GM15510 (cell line): Measurements from ENCODE around the gene ARMC7.

Source experiments
- POLR2A ChIP-seq: IDR thresholded peaks from 3 replicates; pipeline ENCODE4 v1.6.1; 2011; ENCODE audit warnings: borderline replicate concordance; ENCODE audit not compliant: insufficient read length; ENCODE audit errors: extremely low read depth

ARMC7 gene

GRCh38 chr17:75128694-75129505, 19.1 kb downstream of the ARMC7 start:
- TF ChIP-seq POLR2A, result no peak

GRCh38 chr17:75129576-75129975, 19.8 kb downstream of the ARMC7 start:
- no peak for TF ChIP-seq POLR2A

DNA sequence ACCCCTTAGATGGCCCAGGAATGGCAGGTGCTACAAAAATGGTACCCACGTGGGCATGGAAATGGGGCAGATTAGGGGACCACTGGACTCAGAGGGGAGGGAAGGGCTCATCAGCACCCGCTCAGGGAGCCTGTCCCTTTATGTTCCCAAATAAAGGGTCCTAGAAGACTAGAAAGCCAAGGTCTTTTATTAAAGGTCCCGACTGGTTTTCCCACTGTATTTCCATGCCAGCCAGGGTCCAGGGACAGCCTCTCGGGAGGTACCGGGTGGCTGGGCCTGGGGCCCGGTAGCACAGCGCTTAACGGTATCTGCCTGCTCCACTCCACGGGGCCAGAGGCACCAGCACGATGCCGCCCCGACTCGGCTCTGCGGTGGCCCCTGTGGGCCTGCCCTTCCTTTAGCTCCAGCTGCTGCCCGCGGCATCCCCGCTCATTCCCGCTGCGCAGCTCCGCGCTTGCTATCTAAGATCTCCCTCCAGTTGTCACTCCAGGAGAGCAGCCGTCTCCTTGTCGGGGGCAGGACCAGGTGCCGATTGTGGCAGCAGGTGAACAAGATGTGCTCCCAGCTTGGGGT, 20.4 kb downstream of the ARMC7 start:
- TF ChIP-seq POLR2A, result peak; percentile 22

DNA sequence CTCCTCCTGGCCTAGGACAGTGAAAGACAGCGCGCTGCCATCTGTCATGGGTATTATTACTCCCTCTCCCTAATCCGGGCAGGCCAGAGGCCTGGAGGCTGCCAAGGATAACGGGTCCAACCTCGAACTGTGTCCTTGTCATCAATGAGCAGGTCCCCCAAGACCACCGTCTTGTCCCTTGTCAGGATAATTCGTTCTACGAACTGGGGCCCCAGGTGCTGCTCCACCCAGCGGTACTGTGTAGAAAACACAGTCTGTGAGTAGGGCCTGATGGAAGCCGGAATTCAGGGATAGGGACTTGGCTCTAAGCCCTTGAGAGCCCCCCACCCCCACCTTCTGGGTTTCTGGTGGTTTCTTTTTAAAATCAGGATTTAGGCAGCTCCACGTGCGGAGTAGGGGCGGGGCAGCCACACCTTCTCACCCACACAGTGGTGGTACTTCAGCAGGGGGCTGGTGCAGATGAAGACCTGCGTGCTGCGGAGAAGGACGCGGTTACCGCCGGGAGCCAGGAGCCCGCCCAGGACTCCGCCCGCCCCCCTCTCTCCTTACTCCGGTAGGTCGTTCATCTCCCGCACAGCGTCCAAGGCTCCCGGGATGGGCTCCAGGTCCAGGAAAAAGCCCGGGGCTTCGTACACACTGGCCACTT, 21.0 kb downstream of the ARMC7 start:
- peak; percentile 2 for TF ChIP-seq POLR2A

GRCh38 chr17:75131278-75132017, 21.7 kb downstream of the ARMC7 start, which contains the start of gene NT5C:
TSS of gene NT5C (minus strand) at chr17:75131742. CDS start at chr17:75131707, 35 bp downstream.
- TF ChIP-seq POLR2A, result peak; percentile 96

- no peak for TF ChIP-seq POLR2A
Measured at GRCh38 chr17:75133001-75133400, 23.2 kb downstream of the ARMC7 start.

DNA sequence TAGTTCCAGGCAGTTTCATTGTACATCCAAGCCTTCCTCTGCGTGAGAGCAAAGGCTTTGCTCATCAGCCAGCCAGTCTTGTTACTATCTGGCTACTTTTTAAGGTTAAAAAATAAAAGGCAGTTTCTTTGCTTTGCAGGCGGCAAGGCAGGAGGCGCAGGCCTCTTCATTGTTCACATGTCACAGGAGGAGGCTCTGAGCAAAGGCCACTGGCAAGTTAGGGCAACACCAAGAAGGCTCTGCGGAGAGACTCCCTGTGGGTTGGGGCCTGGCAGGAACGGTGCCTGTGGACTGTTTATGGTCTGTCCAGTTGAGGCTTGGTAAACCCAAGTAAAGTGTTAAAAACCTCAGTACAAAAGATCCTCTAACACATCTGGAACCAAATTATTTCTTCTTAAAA, 25.7 kb downstream of the ARMC7 start:
- no peak for TF ChIP-seq POLR2A

- TF ChIP-seq POLR2A, result no peak
Measured at GRCh38 chr17:75135946-75136345, 26.2 kb downstream of the ARMC7 start.

DNA sequence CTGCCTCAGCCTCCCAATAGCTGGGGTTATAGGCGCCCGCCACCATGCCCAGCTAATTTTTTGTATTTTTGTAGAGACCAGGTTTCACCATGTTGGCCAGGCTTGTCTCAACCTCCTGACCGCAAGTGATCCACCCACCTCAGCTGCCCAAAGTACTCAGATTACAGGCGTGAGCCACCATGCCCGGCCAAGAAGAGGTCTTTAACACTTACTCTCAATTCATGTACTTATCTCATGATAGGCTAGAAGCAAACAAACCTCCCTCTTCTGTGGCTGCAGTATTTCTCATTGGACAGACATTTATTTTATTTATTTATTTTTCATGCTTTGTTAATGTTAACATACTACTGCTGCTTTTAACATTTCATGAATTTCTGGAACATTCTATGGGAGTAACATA, 28.8 kb downstream of the ARMC7 start:
- no peak for TF ChIP-seq POLR2A

DNA sequence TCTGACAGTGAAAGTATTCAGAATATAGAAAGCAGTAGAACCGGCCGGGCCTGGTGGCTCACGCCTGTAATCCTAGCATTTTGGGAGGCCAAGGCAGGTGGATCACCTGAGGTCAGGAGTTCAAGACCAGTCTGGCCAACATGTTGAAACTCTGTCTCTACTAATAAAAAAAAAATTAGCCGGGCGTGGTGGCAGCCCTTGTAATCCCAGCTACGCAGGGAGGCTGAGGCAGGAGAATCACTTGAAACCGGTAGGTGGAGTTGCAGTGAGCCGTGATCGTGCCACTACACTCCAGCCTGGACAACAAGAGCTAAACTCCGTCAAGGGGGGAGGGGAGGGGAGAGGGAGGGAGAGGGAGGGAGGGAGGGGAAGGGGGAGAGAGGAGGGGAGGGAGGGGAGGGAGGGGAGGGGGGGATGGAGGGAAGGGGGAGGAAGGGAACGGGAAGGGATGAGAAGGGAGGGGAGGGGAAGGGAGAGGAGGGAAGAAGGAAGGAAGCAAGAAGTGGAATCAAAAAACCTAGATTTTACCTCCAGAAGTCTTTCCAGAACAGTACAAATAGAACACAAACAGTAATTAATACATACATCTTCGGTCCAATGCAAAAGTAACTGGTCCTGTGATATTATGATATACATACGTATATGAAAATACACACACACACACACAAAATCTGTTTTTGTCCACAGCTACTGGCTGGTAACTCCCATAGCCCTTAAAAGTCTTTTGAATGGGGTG, 32.6 kb downstream of the ARMC7 start:
- no peak for TF ChIP-seq POLR2A

DNA sequence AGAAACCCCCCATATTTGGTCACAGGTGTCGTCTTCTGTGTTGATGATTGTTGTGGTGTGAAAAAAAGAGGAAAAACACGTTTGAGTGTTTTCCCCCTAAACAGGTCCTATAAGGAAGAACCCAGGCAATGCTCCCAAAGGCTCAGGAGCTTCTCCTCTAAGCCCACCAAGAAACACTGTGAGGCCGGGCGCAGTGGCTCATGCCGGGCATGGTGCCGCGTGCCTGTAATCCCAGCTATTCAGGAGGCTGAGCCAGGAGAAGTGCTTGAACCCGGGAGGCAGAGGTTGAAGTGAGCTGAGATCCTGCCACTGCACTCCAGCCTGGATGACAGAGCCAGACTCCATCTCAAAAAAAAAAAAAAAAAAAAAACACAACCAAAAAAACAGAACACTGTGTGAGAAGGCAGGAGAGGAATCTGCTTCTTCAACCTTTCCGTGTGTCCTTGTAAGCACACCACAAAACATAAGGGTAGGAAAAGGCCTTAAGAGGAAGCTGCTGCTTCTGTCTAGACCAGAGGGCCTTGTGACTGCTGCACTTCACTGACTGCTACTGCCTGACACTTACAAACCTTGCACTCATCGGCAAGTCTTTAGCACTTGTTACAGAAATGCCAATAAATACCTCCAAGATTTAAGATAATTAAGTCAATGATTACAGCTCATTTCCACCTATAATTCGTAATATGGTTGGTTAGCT, 35.2 kb downstream of the ARMC7 start:
- TF ChIP-seq POLR2A, result no peak

DNA sequence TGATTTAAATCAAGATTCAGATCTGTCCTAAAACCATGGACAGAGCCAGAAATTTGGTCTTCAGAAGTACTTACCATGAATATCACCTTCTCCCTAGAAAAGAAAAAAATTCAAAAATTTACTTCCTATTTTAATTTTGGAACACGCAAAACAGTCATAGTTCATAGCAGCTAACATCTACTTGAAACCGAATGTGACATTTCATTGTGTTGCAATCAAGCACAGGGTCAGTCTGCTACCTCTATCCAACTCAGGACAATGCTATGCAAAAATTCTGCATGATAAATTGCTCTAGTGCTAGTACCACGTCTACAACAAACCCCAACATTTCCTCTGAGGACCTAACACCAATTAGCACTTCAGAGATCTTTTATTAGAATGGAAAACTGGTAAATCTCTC, 36.8 kb downstream of the ARMC7 start:
- TF ChIP-seq POLR2A, result no peak

DNA sequence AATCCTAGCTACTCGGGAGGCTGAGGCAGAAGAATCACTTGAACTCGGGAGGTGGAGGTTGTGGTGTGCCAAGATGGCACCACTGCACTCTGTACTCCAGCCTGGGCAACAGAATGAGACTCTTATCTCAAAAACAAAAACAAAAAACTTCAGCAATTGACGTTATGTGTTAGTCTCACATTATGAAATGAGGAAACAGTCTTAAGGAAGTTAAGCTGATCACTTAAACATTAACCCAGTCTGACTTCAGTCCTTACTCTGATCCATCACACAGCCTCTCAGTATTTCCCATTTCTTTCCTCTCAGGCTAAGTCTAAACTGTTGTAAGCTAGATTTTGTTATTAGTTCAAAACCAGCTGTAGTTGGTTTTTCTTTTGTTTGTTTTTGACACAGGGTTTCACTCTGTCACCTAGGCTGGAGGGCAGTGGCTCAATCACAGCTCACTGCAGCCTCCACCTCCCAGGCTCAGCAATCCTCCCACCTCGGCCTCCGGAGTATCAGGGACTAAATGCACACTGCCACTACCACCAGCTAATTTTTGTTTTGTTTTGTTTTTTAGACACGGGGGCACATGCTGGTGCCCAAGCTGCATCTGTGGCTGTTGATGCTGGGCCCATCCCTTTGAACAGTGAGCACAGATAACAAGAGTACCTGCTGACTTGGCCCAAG, 38.2 kb downstream of the ARMC7 start:
- TF ChIP-seq POLR2A, result no peak
